HUES6 (cell line): ENCODE measurements around the gene CELF5.

ENCODE experiments used
- H3K27ac ChIP-seq: 2 replicates; pipeline ENCODE4 v1.7.0; 2013; ENCODE audit warnings: low read depth, mild to moderate bottlenecking, low read length, inconsistent platforms
- H3K27me3 ChIP-seq: 2 replicates; pipeline ENCODE4 v1.6.1; 2013; ENCODE audit warnings: low read length; ENCODE audit not compliant: control insufficient read depth, insufficient read depth
- H3K36me3 ChIP-seq: 2 replicates; pipeline ENCODE4 v1.6.1; 2013; ENCODE audit warnings: low read length; ENCODE audit not compliant: control insufficient read depth, insufficient read depth
- H3K4me1 ChIP-seq: 2 replicates; pipeline ENCODE4 v1.6.1; 2013; ENCODE audit warnings: low read length; ENCODE audit not compliant: control insufficient read depth, insufficient read depth
- H3K4me3 ChIP-seq: 2 replicates; pipeline ENCODE4 v1.5.1; 2013; ENCODE audit warnings: low read depth, low read length
- H3K9ac ChIP-seq: one replicate; pipeline ENCODE4 v1.6.1; 2013; ENCODE audit warnings: mild to moderate bottlenecking, low read length
- H3K9me3 ChIP-seq: 2 replicates; pipeline ENCODE4 v1.6.1; 2013; ENCODE audit warnings: low read depth, low read length; ENCODE audit not compliant: control insufficient read depth, insufficient read depth

CELF5 gene

DNA sequence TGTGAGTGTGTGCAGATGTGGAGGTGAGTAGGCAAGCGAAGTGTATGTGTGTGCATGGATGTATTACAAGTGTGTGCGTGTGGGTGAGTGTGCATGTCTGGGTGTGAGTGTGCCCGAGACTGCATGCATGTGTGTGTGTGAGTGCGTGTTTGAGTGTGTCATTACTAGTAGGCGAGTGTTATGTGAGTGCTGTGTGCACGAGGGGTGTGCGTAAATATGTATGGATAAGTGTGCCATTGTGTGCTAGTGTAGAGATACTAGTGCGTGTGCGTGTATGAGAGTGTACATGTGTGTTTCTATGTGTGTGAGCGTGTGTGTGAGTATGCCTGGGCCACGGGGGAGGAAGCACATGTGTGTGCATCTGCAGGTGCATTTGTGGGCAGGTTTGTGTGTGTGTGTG is 53.8 kb downstream of the CELF5 start:
- no peak overlapping the region for H3K9ac ChIP-seq
- 0 out of 2 replicates have a peak, but pooled peaks cover 2% of the 10 kb centered on the region for H3K9me3 ChIP-seq
- no peak overlapping the region for H3K4me3 ChIP-seq

DNA sequence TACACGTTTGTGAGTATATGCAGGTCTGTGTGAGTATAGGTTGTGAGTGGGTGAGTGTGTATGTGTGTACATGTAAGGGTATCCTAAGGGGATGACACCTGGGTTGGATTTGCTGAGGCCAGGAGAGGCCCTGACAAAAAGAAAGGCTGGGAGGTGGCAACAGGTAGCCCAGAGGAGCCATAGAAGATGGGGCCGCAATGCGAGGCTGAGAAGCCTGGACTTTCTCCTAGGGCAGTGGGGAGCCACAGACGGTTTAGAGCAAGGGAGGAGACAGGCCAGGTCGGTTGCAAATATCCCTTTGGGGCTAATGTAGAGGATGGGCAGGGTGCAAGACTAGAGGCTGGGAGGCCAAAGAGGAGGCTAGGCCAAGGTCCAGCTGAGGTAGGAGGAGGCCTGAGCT is 54.3 kb downstream of the CELF5 start:
- peaks cover 30% of the 10 kb centered on the region for H3K27me3 ChIP-seq
- peaks cover 3% of the 10 kb centered on the region for H3K4me1 ChIP-seq
- H3K36me3 ChIP-seq: no peaks in the 10 kb centered on the region
- no peak overlapping the region for H3K4me3 ChIP-seq
- no peak overlapping the region for H3K9ac ChIP-seq
- H3K27ac ChIP-seq: no peak overlapping the region
- no peaks in the 10 kb centered on the region for H3K9me3 ChIP-seq

More for the DNA sequence above, 53.8 kb downstream of the CELF5 start:
- Histone ChIP-seq H3K27ac (no peak overlapping the region), H3K36me3 (no peaks in the 10 kb centered on the region), H3K4me1 (peaks cover 3% of the 10 kb centered on the region), H3K27me3 (peaks cover 35% of the 10 kb centered on the region)

DNA sequence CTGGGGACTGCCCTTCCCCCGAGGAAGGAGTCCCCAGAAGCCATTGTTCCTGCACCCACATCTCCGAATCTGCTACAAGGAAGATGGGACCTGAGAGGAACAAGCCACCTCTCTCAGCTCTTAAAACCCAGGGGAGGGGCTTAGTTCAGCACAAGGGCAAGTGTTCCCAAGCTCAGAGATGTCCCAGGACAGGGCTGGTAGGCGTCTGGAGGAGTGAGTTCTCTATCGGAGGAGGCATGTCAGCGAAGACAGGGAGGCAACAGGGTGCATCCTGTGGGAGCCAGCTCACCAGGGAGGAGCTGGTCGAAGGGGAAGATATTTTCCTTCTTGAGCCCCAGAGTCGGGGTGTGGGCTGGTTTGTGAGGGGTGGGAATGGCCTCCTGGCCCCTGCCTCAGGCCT is 54.8 kb downstream of the CELF5 start:
- Histone ChIP-seq H3K4me1 (peaks cover 6% of the 10 kb centered on the region), H3K27me3 (peaks cover 25% of the 10 kb centered on the region), H3K9me3 (no peaks in the 10 kb centered on the region), H3K9ac (no peak overlapping the region), H3K4me3 (no peak overlapping the region), H3K27ac (no peak overlapping the region), H3K36me3 (no peaks in the 10 kb centered on the region)

DNA sequence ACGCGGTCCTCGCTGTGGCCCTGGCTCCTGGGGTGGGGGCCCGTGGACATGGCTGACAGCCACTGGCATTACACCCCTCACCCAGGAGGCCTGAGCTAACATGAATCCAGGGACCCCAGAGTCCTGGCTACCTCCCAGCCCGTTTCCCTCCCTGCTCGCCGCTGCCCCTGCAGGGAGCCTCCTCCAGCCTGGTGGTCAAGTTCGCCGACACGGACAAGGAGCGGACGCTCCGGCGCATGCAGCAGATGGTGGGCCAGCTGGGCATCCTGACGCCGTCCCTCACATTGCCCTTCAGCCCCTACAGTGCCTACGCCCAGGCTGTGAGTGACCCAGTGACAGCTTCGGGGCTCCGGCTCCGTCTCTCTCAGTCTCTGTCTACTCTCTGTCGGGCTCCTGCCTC is 56.6 kb downstream of the CELF5 start:
- no peaks in the 10 kb centered on the region for H3K9me3 ChIP-seq
- no peak overlapping the region for H3K27ac ChIP-seq
- H3K9ac ChIP-seq: no peak overlapping the region
- H3K36me3 ChIP-seq: no peaks in the 10 kb centered on the region
- peaks cover 15% of the 10 kb centered on the region; the same call in 1 of the 2 replicates for H3K27me3 ChIP-seq
- H3K4me1 ChIP-seq: peaks cover 6% of the 10 kb centered on the region; the same call in 1 of the 2 replicates
- H3K4me3 ChIP-seq: no peak overlapping the region

DNA sequence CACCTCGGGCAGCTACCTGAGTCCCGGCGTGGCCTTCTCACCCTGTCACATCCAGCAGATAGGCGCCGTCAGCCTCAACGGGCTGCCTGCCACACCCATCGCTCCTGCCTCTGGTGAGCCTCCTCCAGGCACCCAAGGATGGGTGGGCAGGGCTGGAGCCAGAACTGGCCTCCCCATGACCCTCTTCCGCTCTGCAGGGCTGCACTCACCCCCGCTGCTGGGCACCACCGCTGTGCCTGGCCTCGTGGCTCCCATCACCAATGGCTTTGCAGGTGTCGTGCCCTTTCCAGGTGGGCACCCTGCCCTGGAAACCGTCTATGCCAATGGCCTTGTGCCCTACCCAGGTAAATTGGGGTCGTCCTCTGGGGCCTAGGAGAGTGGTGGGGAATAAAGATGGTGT is 57.7 kb downstream of the CELF5 start:
- Histone ChIP-seq H3K36me3 (no peaks in the 10 kb centered on the region), H3K4me1 (peaks cover 6% of the 10 kb centered on the region; the same call in 1 of the 2 replicates), H3K27me3 (peaks cover 15% of the 10 kb centered on the region; the same call in 1 of the 2 replicates), H3K9me3 (no peaks in the 10 kb centered on the region), H3K4me3 (no peak overlapping the region), H3K9ac (no peak overlapping the region), H3K27ac (no peak overlapping the region)

DNA sequence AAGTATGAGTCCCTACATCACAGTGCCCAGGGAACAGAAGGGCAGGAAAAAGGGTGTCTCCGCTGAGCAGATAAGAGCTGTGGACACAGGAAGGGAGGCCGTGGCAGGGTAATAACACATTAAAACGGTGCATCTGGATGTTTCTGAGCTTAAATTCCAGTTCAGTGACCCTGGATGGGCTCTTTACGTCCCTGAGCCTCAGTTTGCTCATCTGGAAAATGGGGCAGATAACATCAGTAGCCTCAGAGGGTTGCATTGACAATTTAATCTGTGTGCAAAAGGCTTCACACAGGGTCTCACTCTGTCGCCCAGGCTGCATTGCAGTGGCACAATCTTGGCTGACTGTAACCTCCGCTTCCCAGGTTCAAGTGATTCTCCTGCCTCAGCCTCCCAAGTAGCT is 58.1 kb downstream of the CELF5 start:
- H3K4me3 ChIP-seq: no peak overlapping the region
- H3K27ac ChIP-seq: no peak overlapping the region
- no peaks in the 10 kb centered on the region for H3K9me3 ChIP-seq
- no peak overlapping the region for H3K9ac ChIP-seq
- no peaks in the 10 kb centered on the region for H3K36me3 ChIP-seq
- H3K27me3 ChIP-seq: peaks cover 15% of the 10 kb centered on the region; the same call in 1 of the 2 replicates
- peaks cover 6% of the 10 kb centered on the region; the same call in 1 of the 2 replicates for H3K4me1 ChIP-seq

DNA sequence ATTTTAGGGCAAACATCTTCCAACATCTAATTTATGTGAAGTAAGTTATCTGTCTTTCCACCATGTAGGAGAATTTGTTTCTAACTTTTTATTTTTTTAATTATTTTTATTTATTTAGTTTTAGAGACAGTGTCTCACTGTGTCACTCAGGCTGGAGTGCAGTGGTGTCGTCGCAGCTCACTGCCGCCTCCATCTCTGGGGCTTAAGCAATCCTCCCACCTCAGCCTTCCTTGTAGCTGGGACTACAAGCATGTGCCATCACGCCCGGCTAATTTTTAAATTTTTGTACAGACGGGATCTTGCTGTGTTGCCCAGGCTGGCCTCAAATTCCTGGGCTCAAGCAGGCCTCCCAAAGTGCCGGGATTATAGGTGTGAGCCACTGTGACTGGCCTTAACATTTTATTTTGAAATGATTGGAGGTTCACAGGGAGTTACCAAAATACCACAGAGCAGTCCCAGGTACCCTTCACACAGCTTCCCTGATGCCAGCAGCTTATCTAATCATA is 58.8 kb downstream of the CELF5 start:
- peaks cover 12% of the 10 kb centered on the region; the same call in 1 of the 2 replicates for H3K27me3 ChIP-seq
- no peaks in the 10 kb centered on the region for H3K9me3 ChIP-seq
- no peak overlapping the region for H3K27ac ChIP-seq
- H3K9ac ChIP-seq: no peak overlapping the region
- H3K4me3 ChIP-seq: no peak overlapping the region
- H3K4me1 ChIP-seq: peaks cover 6% of the 10 kb centered on the region; the same call in 1 of the 2 replicates
- no peaks in the 10 kb centered on the region for H3K36me3 ChIP-seq

DNA sequence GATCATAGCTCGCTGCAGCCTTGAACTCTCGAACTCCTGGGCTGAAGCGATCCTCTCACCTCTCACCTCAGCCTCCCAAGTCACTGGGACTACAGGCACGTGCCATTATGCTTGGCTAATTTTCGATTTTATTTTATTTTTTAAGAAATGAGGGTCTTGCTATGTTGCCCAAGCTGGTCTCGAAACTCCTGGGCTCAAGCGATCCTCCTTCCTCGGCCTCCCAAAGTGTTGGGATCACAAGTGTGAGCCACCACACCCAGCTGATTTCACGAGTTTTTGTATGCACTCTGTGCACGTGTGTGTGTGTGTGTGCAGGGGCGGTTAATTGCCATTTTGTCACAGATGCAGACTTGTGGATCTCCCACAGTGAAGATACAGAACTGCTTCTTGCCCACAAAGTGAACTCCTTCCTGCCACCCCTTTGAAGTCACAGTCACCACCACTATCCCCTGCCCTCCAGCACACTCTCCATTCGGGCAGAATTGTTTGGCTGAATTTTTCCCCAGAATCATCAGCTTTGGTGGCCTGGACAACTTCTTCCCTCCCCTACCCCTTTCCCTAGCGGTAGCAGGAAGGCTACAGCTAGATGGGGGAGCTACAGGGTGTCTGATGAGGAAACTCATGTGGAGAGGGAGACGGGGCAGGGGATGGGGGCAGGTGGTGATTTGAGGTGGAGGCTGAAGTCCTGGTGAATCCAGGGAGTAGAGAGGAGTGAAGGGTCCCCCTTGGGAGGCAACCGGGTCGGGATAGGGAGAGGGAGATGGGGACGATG is 59.6 kb downstream of the CELF5 start:
- Histone ChIP-seq H3K27me3 (peaks cover 10% of the 10 kb centered on the region; the same call in 1 of the 2 replicates), H3K9me3 (no peaks in the 10 kb centered on the region), H3K4me3 (peak overlapping the region; percentile 68), H3K4me1 (peaks cover 6% of the 10 kb centered on the region; the same call in 1 of the 2 replicates), H3K9ac (peak overlapping the region; percentile 45), H3K27ac (no peak overlapping the region), H3K36me3 (no peaks in the 10 kb centered on the region)

DNA sequence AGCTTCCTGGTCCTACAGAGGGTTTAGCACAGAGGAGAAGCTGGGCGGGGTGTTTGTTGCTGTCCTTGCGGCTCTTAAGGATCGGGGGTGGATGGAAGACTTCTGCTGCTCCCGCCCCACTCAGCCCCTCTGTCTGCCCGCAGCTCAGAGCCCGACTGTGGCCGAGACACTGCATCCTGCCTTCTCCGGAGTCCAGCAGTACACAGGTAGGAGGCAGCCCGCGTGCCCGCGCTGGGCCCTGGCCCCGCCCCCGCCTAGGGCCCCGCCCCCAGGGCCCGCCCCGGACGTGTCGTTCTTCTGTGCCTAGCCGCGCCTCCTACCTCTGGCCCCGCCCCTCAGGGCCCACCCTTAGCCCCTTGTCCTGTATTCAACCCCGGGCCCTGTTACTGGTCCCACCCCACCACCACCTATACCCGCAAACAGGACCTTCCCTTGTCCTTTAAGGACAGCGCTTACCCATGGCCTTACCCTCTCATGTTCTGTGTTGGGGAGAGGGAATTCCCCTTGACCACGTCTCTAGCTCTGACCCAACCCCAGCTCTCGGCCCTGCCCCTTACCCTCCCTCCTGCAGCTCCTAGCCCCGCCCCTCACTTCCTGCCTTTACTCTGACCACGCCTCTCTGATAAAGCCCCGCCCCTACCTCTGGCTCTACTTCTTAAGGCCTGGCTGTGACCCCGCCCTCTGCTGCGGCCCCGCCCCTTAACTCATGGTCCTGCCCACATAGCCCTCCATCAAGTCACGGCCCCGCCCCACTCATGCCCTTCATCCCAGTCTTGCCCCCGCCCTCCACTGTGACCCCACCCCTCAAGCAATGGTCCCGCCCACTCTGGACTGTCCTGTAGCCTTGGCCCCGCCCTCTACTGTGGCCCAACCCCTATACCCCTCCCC is 60.5 kb downstream of the CELF5 start:
- H3K9ac ChIP-seq: peak overlapping the region; percentile 45

DNA sequence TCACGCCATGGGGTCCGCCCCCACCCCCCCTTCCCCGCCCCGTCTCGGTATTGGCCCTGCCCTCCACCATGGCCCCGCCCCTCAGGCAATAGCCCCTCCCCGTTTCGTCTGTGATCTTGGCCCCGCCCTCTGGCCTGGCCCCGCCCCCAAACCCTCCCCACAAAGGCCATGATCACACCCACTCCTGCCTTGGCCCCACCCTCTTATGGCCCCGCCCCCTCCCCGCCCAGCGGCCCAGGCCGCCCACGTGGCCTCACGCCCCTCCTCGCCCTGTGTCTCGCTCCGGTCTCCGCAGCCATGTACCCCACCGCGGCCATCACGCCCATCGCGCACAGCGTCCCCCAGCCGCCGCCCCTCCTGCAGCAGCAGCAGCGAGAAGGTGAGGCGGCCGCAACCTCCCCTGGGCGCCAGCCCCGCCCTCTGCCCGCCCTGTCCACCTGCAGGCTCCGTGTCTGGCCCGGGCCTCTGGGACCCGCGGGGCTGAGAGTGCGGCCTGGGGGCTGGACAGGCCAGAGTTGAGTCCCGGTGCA is 61.3 kb downstream of the CELF5 start:
- H3K4me3 ChIP-seq: peak overlapping the region; percentile 63
- H3K4me1 ChIP-seq: peaks cover 6% of the 10 kb centered on the region; the same call in 1 of the 2 replicates
- H3K27me3 ChIP-seq: peaks cover 13% of the 10 kb centered on the region; the same call in 1 of the 2 replicates
- H3K9ac ChIP-seq: peak overlapping the region; percentile 30
- H3K36me3 ChIP-seq: no peaks in the 10 kb centered on the region
- no peak overlapping the region for H3K27ac ChIP-seq
- no peaks in the 10 kb centered on the region for H3K9me3 ChIP-seq

More for the DNA sequence above, 60.5 kb downstream of the CELF5 start:
- Histone ChIP-seq H3K27me3 (peaks cover 10% of the 10 kb centered on the region; the same call in 1 of the 2 replicates), H3K27ac (no peak overlapping the region), H3K9me3 (no peaks in the 10 kb centered on the region), H3K4me3 (peak overlapping the region; percentile 68), H3K36me3 (no peaks in the 10 kb centered on the region), H3K4me1 (peaks cover 6% of the 10 kb centered on the region; the same call in 1 of the 2 replicates)
